GM10847 (cell line): ENCODE data around the gene SCRN1.

Experiments
- POLR2A ChIP-seq: IDR thresholded peaks from 2 replicates; pipeline ENCODE4 v1.6.1; 2011; ENCODE audit not compliant: insufficient read length; ENCODE audit errors: extremely low read depth

The SCRN1 gene

GRCh38 chr7:30019960-30020359 is 30.4 kb upstream of the SCRN1 start:
- no peak for TF ChIP-seq POLR2A

GRCh38 chr7:30019387-30019786 is 29.8 kb upstream of the SCRN1 start:
- TF ChIP-seq POLR2A = no peak

- TF ChIP-seq POLR2A = no peak
Observed at GRCh38 chr7:30018451-30018850, 28.9 kb upstream of the SCRN1 start.

DNA sequence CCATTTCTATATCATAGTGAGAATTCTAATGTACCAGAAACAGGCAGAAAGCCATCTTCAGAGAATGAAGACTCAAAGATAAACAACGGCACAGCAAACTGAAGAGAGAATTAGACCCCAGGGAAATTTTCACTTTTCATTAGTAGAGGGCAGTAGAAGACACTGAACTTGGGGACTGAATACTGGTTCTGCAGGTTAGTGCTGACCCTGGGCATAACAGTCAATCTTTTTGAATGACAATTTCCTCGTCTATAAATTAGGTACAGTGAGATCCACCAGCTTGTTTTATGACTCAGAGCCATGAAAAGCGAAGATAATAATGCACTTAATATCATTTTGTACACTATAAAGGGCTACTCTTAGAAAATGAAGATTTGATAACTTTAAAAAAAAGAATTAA is 23.2 kb upstream of the SCRN1 start:
- TF ChIP-seq POLR2A = no peak

GRCh38 chr7:30010021-30010420 is 20.4 kb upstream of the SCRN1 start:
- no peak for TF ChIP-seq POLR2A

- no peak for TF ChIP-seq POLR2A
Observed at GRCh38 chr7:30005464-30005863, 15.9 kb upstream of the SCRN1 start.

DNA sequence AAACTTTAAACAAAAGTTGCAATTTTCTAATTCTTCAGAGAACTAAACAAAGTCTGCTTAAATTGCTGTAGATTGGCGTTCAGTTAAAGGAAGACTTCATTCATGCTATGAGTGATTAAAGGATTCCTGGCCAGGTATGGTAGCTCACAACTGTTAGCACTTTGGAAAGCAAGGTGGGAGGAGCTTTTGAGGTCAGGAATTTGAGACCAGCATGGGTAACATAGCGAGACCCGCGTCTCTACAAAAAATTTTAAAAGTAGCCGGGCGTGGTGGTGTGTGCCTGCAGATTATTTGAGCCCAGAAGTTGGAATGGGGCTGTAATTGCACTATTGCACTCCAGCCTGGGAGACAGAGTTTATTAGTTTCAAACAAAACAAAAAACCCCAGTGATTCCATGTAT is 13.5 kb upstream of the SCRN1 start:
- no peak for TF ChIP-seq POLR2A

- no peak for TF ChIP-seq POLR2A
Observed at GRCh38 chr7:30001998-30002397, 12.4 kb upstream of the SCRN1 start.

GRCh38 chr7:29998489-29998888 is 8.9 kb upstream of the SCRN1 start:
- TF ChIP-seq POLR2A = no peak

DNA sequence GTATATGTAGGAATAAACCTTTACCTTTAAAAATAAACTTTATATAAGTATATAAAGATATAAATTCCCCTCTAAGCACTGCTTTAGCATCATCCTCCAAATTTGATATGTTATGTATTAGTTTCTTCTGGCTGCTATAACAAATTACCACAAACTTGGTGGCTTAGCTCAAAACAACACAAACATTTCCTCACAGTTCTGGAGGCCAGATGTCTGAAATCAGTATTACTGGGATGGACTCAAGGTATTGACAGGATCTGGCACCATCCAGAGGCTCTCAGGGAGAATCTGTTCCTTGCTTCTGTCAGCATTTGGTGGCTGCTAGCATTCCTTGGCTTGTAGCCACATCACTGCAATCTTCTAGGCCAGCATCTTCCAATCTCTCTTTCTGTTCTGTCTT is 6.7 kb upstream of the SCRN1 start:
- TF ChIP-seq POLR2A = no peak

DNA sequence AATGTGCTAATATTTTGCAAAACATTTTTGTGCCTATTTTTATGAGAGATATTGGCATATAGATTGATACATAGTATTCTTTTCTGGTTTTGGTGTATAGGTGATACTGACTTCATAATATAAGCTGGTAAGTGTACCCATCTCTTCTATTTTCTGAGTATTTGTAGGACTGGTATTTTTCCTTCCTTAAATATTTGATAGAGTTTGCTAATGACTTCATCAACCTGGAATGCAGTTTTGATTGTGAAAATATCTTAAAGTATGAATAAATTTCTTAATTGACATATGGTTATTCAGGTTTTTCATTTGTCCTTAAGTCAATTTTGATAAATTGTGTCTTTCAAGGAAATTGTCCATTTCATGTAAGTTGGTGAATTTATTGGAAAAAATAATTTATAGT is 6.1 kb upstream of the SCRN1 start:
- TF ChIP-seq POLR2A = no peak

GRCh38 chr7:29993140-29993539 is 3.5 kb upstream of the SCRN1 start:
- no peak for TF ChIP-seq POLR2A

- TF ChIP-seq POLR2A = no peak
Observed at GRCh38 chr7:29991937-29992336, 2.3 kb upstream of the SCRN1 start.

- no peak for TF ChIP-seq POLR2A
Observed at GRCh38 chr7:29990931-29991330, 1.3 kb upstream of the SCRN1 start.

- peak; percentile 21 for TF ChIP-seq POLR2A
Observed at GRCh38 chr7:29988424-29989256, 961 bp downstream of the SCRN1 start.

DNA sequence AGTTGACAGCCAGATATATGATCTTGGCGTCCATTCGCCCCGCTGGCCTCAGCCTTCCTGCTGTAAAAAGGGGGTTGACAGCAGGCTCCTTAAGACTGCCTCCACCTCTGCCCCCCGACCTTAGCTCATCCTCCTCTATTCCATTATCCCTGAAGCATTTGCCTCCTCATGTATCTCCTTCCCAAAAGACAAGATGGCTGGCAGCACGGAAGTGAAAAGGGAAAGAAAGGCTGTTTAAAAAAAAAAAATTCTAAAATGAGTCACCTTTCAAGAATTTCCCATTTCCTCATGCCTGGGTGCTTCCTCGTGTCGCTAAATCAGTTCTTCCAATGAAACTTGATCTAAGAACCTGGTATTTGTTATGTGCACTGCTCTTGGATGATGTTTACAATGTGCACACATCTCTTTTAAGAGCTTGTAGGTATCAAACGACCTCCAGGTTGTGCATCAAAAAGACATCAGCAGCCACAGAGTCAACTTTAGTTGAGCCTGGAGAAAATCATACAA is 1.7 kb downstream of the SCRN1 start:
- no peak for TF ChIP-seq POLR2A

- no peak for TF ChIP-seq POLR2A
Observed at GRCh38 chr7:29987083-29987482, 2.5 kb downstream of the SCRN1 start.
